Ovary (tissue), 3 donors: ENCODE results near the gene SLC7A10.

Experiments used
- POLR2A ChIP-seq: fragments of 450-650 bp; IDR thresholded peaks from one replicate; pipeline ENCODE4 v1.6.1; 2017; ENCODE audit warnings: antibody characterized with exemption, mild to moderate bottlenecking, moderate library complexity
- TF ChIP-seq, protein P1 (sequence below), 3 donors: fragments of 450-650 bp in 2 of 3; fragments of 200-600 bp in 1 of 3; IDR thresholded peaks; one replicate each; pipeline versions ENCODE4 v1.5.1 to v1.8.0; 2016 to 2022; ENCODE audit warnings: antibody characterized with exemption in 3 of 3, mild to moderate bottlenecking in 1 of 3
- donor health status: DM: no; HTN: no; CAD: no.

DNA sequence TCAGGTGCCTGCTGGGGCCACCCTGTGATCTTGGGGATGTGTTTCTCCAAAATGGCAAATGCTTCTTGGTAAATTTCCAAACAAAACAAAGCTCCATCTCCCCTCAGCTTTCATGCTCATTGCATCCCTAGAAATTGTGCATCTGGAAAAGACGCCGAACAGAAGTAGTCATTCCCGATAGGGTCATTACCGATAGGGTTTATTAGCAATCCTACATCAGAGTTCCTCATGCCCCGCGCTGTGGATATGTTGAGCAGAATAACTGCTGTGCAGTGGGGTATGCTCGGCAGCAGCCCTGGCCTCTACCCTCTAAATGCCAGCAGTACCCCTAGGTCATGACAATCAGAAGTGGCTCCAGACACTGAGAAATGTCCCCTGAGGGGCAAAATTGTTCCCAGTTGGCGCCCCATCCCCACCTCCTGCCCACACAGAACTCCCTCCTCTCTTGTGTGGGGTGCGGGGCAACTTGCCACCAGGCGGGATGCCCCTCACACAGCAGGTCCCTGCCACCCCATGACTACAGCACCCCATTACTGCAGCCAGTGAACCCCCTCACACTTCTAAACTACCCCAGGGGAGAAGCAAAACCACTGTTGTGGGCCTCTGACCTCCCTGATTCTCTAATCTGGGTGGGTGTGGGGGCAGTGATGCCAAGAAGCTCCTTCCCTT, 13.0 kb upstream of the SLC7A10 start:
- TF ChIP-seq POLR2A = no peak
- TF ChIP-seq, protein P1, sequence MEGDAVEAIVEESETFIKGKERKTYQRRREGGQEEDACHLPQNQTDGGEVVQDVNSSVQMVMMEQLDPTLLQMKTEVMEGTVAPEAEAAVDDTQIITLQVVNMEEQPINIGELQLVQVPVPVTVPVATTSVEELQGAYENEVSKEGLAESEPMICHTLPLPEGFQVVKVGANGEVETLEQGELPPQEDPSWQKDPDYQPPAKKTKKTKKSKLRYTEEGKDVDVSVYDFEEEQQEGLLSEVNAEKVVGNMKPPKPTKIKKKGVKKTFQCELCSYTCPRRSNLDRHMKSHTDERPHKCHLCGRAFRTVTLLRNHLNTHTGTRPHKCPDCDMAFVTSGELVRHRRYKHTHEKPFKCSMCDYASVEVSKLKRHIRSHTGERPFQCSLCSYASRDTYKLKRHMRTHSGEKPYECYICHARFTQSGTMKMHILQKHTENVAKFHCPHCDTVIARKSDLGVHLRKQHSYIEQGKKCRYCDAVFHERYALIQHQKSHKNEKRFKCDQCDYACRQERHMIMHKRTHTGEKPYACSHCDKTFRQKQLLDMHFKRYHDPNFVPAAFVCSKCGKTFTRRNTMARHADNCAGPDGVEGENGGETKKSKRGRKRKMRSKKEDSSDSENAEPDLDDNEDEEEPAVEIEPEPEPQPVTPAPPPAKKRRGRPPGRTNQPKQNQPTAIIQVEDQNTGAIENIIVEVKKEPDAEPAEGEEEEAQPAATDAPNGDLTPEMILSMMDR (IDR thresholded peaks at IDR 0.05) = no peak
